Ecto neural progenitor cell (in vitro differentiated cells): ENCODE measurements around the gene ROBO1.
"Not testable (repeated sequence)": the region's sequence is repeated elsewhere in the genome, so short reads cannot be mapped to it uniquely, and the experiment has no call there.

ENCODE experiments used
- DNase-seq: peaks from one replicate; pipeline ENCODE4 v3.0.0-alpha.2; 2018; ENCODE audit warnings: low spot score

The ROBO1 gene

DNA sequence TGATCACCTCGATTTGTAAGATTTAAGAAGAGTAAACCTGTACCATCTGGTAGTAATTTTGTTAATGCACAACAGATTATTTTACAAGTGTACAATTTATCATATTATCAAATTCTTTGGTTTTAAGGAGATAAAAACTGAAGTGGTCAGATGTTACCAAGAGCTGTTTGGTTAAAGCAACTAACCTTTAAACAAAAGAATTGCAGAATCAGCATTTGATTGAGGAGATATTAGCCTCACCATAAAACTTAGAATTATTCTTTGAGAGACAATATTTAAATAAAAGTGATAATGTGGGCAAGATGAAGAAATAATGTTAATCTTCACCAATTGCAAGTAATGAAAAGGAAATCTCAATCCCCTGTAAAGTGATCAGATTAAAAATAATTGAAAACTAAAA lies 1034.9 kb downstream of the ROBO1 start:
- no peak for DNase-seq

DNA sequence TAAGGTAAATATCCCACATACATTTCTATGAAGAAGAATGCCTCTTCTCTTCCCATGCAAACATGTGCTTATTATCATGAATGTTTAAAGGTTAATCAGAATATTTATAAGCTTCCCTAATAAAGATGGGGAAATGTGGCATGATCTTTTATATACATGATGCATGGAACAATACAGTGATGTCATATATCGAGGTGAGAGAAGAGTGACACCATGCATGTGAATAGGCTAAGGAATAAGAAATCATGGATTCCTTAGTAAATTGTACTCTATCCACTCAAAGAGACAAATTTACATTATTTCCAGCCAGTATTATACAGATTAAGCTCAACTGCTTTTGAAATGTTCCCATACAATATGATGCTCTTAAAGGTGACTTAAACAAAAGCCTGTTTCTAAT lies 1035.3 kb downstream of the ROBO1 start:
- no peak for DNase-seq

DNA sequence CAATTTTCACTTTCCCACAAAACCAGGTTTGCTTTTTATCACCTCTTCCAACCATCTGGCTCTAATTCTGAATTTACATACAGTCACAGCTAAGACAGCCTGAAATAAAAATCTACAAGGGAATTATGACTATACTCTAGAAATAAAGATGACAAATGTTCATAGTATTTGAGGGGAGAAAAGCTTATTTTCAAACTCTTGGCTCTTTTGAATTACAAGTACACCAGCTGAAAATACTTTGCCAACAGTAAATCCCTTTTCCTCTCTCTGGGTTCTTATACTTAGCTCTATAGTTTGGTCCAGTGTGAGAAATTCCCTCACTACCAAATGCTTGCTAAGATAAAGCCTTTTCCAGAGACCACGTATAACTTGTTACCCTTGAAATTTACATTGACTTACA lies 1037.9 kb downstream of the ROBO1 start:
- DNase-seq, result no peak

DNA sequence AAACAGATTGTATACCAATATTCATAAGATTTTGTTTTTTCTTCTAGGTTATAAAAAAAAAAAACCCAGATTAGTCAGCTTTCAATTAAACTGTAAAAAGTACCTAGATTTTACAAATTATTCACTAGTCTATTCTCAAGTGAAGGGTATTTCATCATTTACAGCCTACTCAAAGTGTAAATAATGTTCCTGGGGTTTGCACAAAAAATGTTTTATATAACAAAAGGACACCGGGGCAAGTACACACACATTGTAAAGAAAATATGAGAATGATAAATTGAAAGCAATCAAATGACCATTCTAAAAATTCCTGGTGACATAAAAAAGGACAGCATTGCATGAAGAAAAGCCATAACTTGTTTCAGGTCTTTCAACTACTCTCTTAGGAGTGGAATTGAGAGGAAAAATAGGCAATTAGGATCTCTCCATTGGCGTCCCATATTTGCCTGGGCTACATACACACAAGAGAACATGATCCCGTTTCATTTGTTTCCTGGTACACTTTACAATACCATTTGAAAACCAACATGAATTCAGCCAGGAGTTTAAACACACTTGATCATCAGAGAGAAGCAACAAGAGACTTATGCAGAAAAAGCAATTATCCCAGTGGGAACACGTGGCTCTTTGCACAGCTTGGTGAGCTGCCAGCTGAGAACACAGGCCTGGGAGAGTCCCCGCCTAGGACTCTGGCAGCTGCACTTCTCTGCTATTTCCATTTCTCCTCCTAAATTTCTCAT lies 1039.2 kb downstream of the ROBO1 start:
- no peak for DNase-seq

DNA sequence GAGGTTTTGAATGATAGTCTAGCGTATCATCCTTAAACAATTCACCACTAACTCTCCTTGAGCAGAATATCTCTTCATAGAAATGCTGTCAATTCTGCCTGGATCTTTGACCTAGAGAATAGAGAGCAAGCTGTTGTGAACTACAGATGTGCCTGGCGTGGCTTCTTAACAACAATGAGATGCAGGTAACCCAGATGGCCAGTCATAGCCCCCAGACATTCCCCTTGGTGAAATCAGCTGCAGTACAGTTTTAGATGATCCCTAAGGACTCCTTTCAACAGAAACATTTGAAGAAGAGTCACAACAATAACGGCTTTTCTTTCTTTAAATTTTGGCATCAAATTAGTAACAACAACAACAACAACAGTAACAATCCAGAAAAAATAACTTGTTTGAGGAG lies 1041.3 kb downstream of the ROBO1 start:
- DNase-seq, result no peak

DNA sequence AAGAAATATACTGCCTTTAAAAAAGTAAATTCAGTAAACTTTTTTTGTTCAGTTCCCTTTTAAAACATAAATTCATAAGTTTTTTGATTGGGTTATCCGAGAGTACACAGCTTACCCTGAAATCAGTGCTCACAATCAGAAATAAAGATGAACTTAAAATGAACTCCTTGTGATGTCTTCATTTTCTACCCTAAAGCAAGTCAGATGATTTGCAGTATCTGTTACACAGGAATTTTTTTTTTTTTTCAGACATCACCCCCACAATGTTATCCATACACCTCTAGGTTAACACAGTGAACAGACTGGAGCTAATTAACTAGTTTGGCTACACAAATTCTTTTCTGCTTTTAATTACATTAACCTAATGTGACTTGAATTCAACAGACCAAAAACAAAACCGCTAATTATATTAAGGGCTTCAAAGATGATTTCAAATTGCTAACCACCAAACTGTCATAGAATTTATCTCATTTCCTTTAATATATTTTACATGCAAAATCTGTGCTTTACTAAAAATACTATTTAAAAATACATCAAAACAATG lies 1042.0 kb downstream of the ROBO1 start:
- no peak for DNase-seq

DNA sequence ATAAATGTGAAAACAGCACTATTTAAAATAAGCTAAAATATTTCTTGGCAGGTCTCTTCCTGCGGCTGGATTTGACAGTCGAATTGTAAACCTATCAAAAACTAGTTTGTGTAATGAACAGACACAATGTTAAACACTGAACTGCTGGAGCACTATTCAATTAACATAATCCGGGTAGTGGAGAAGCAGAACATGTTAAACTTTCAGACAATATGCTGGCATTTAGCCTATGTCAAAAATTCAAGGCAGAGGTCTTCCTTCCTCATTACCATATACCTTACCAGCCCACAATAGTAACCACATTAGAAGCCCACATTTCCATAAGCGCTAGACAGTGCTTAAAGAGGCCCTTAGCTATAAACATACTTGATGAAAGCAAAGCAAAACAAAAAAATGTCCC lies 1042.9 kb downstream of the ROBO1 start:
- DNase-seq, result no peak

DNA sequence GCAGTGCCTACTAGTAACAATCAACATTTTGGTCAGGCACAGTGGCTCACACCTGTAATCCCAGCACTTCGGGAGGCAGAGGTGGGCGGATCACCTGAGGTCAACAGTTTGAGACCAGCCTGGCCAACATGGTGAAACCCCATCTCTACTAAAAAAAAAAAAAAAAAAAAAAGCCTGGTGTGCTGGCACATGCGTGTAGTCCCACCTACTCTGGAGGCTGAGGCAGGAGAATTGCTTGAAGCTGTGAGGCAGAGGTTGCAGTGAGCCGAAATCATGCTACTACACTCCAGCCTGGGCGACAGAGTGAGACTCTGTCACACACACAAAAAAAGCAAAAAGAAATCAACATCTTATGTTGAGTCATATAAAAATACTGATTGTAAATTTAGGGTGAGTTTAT lies 1043.4 kb downstream of the ROBO1 start:
- not testable (repeated sequence) for DNase-seq

DNA sequence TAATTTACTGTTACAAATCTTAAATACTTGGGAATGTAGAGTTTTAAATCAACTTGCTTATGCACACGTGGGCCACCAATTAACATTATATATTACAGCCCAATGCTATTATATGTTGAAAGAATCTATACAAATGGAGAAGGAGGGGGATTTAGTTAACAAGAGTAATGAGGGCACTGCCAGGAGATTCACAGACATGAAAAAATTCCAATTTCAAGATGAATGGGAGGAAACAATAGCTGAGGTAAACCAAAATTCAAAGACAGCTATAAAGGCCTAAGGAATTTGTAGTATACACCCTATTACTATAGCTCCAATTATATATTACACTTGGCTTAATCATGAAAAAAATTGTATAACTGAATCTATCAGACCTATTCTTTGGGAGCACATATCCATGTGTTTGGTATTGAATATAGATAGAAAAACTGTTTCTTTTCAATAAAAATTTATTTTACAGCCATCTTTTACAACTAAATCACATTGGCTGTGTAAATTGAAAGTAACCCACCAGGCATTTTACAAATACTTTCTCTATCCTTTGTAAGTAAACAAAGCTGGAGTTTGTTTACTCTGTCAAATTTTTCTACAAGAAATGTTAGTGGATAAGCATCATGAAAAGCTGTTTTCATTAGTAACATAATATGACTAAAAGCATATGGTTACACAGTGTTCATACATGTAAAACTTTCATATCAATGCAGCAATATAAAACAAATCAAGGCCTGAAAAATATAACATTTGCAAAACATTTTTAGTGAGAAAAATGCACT lies 1045.8 kb downstream of the ROBO1 start:
- no peak for DNase-seq

DNA sequence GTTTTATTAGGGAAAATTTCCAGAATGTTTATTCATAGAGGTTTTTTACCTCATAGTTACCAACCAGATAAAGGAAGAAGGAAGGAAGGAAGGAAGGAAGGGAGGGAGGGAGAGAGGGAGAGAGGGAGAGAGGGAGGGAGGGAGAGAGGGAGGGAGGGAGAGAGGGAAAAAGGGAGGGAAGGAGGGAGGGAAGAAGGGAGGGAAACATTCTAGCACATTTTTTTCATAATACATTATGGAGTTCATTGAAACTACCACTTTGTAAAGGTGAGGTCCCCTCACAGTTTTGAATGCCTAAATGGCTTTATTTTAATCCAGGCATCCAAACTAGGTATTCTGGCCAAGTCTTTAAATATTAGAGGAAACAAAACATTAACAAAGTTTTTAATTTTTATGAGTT lies 1049.1 kb downstream of the ROBO1 start:
- DNase-seq, result no peak

DNA sequence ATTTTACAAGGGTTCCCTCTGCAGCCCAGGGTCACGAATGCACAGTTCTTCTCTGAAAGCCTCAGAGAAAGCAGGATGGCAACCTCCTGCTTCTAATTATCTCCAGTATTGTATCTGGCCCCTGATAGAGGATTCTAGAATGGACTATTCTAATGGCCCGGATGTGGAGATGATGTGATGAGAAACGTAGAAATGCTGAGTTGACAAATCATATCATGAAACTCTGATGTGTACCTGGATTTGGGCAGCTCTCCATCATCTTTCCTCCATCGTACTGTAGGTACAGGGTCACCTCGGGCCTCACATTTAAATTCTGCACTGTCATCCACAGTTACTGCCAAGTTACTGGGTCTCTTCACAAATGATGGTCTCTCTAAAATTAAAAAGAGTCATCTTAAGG lies 1050.8 kb downstream of the ROBO1 start:
- DNase-seq, result no peak

DNA sequence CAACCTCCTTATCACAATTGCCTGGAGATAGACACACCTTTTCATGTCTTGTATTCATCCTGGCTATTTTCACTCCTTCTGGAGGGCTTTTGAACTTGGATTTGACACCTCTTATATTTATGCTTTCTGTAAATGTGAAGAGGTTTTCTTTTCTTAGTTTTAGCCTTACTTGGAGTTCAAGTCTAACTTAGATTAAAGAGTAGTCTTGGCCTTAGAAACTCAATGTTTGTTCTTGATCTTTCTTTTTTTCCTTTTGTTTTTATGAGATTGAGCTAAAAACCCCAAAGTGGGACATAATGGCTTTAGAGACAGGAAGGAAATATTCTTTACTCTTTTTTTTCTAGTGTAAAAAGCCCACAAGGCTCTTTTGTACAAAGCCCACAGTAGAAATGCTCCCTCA lies 1054.9 kb downstream of the ROBO1 start:
- no peak for DNase-seq

DNA sequence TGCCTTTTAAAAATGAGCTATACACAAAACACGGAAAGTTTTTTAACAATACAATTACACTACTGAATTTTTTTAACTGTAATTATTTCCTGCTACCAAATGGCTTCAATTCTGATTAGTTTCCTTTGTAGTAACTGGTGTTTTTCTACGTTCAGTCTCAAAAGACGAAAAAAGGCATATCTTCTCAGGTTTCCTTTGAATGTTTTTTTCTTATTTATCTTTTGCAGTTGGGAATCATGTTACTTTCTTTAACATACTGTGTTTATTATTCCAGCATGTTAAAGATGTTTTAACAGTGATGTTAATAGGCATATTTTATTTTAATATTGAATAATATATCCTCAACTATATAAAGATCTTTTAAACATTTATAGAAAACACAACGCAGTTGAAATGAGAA lies 1055.5 kb downstream of the ROBO1 start:
- no peak for DNase-seq

DNA sequence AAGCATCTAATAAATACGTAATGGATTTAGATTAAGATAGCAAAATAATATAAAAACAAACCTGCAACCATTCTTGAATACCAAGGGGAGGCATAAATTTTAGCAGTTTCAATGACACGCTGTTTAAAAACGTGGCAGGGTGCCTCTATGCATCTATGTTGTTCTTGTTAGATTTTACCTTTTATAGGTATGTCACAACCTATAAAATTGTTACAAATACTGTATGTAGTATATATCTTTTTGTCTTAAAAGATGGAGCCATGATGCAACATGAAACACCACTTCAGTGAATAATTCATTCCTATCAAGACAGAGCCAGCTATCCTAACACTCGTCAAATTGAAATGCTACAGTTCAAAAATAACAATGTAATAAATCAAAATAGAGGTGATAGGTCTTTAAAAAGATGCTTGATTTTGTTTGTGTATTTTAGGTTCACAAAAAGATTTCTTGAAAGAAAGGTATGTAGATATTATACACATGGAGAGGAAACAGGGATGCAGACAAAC lies 1059.2 kb downstream of the ROBO1 start:
- no peak for DNase-seq

DNA sequence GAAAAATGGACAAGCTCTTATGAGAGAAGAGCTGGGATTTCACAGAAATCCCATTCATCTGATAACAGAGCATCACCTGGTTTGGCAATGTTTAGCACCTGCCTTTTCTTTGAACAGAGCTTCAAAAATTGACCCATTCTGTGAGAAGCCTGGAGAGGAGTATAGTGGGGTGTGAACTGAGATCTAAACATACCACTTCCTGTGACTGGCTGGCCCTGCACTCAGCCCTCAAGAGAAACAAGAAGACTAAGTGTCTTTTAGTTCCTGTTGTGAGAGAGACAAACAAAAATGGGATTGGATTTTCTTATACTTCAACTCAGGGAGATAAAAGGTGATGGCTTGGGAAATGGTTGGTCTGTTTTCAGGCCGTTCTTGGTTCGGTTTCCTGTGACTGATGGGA lies 1060.2 kb downstream of the ROBO1 start:
- DNase-seq, result no peak

DNA sequence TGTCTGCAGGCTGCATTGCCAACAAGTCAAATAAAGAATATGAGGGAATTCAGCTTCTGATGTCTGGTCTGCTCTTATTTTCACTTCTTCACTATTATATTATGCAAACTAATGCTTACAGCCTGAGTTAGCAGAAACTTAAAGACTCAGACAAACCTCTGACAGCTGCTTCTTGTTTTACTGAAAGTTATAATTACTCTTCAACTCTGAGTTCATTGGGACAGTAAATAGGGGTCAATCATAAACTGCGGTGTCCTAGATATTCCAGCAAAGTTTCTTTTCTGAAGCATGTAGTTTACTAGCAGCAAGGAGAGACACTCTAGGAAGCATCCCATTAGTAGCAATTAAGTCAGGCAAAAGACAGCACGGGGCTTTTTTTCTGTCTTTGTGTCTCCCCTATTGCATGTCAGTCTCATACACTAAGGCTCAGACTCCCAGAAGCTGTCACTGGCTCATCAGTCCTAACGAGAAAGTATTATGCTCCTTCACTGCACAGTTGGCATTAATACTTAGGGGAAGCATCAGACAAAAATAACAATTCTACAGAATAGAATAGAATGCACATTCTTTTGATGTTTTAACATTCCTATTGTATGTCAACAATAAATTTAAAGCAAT lies 1060.8 kb downstream of the ROBO1 start:
- DNase-seq, result no peak

DNA sequence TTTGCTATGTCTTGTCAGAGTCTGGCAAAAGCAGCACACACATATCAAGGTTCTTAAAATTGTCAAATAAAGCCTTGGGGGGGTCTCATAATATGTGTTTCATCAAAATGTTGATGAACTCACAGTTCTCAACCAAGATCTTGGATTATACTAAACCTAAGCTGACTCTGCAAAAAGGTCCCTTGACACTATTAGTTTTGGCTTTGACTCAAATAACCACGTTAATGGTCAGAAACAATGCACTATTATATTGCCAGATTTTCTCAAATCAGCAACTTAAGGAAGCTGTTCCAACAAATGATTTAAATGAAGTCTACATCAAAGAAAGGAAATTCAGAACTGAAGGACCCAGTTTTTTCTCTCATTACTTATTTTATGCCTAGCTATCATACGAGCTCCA lies 1063.9 kb downstream of the ROBO1 start:
- no peak for DNase-seq

DNA sequence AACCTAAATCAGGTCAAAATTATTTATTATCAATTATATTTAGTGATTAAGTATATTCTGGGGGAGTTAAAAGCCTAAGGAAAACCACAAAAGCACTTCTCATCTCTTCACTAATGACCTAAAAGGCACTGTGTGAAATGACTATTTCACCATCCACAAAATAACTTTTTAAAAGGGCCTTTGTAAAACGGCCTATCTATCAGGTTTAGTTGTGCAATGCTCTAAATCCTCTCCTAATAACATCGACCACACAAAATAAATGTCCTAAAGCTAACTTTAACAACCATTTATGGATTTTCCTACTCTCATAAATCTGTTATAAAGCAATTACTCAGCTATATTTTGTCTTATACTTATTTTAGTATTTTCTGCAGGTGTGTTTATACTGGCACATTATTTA lies 1066.3 kb downstream of the ROBO1 start:
- DNase-seq, result no peak

DNA sequence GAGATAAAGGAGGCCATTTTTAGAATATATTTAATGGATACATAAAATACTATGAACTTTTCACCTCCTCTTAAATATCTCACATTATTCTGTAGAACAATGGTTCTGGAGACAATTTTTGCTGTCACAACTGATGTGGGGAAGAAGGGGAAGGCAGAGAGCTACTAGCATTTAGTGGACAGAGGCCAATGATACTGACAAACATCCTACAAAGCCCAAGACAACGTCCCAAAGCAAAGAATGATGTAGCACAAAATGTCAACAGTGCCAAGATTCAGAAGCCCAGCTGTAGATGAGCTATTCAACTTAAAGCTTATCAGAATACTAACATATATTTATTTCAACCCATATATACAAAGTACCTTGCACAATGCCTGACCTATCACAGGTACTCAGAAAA lies 1069.4 kb downstream of the ROBO1 start:
- DNase-seq, result no peak

DNA sequence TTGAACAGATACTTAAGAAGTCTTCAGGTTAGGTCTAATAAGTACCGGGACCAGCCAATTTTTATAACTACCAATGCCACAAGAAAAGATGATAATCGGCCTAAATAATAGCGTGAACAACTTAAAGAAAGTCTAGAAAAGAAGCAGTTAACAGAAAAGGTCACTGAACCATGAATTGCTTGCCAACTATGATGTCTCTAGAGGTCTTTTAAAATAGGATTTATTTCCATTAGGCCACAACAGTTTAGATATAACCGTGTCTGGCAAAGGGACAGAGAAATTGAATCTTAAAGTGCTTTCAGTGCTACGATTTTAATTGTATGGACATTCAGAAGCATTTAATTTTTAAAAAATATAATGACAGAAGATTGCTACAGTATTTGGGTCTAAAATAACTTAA lies 1070.4 kb downstream of the ROBO1 start:
- DNase-seq, result no peak

DNA sequence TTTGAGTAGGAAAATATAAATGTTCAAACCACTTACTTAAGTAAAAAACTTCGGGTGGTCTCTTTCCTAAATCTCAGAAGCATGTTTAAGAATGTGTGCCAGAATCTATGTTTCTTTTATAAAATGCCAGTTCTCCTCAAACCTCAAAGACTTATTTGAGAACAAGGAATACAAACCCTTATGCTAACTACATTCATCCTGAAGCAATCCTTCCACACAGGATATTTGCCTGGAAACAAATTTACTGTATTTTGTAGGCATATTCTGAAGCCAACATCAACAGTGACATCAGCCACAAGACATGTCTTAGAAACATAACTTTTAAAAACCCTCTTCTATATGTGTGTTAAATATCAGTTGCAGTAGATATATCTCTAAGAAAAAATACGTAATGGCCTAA lies 1077.0 kb downstream of the ROBO1 start:
- no peak for DNase-seq

DNA sequence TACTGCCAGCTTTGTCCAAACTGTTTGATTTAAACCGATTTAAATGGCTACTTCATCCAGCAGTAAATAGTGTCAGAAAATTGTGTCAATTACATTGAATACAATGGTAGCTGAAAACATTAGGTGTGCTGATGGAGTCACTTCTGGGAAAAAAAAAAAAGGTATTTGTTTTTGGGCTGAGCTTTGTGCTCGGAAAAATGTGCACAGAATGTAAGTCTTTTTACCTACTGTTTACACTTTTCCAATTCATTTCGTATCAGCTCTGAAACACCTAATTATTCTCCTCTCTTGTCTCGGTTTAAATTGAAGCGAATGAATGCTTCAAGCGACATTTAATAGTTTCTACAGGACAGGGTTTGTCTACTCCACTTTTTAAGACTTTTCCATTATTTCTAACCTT lies 1078.4 kb downstream of the ROBO1 start:
- DNase-seq, result no peak

DNA sequence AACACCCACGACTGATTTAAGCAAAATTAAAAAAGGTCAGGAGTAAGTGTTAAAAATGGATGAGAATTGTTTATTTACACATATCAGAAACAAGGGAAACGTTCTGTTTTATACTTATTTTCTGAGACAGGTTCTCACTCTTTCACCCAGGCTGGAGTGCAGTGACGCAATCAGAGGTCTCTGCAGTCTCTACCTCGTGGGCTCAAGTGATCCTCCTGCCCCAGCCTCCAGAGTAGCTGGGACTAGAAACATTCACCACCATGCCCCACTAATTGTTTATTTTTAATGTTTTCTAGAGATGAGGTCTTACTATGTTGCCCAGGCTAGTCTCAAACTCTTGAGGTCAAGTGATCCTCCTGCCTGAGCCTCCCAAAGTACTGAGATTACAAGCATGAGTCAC lies 1080.3 kb downstream of the ROBO1 start:
- DNase-seq, result no peak
